Thymus (tissue), 11 donors: ENCODE measurements around the gene ZNF611. TPM values are rescaled to one million over a fixed set of nuclear protein-coding genes. Genes with fewer than 3 reads are reported as not detected.
"Not testable (repeated sequence)": the region's sequence is repeated elsewhere in the genome, so short reads cannot be mapped to it uniquely, and the experiment has no call there.

Source experiments
- DNase-seq, 9 donors: peaks; one replicate each; pipeline ENCODE4 v3.0.0-alpha.2; 2013; ENCODE audit warnings: low spot score in 9 of 9, low read depth in 6 of 9, missing footprints in 1 of 9
- H3K27ac ChIP-seq, 2 donors: one replicate each; pipeline ENCODE4 v1.5.1; 2013; ENCODE audit warnings: control low read depth in 1 of 2, low read depth in 1 of 2, low read length in 1 of 2, mild to moderate bottlenecking in 1 of 2, moderate library complexity in 1 of 2
- H3K27me3 ChIP-seq, 2 donors: one replicate each; pipeline ENCODE4 v1.5.1; 2013; ENCODE audit warnings: low read length in 1 of 2; ENCODE audit not compliant: control insufficient read depth in 2 of 2, insufficient read depth in 1 of 2
- H3K36me3 ChIP-seq, 2 donors: one replicate each; pipeline ENCODE4 v1.5.1; 2013; ENCODE audit warnings: low read length in 1 of 2, mild to moderate bottlenecking in 1 of 2, moderate library complexity in 1 of 2; ENCODE audit not compliant: control insufficient read depth in 2 of 2, insufficient read depth in 2 of 2
- H3K4me1 ChIP-seq, 2 donors: one replicate each; pipeline ENCODE4 v1.5.1; 2013; ENCODE audit warnings: low read length in 2 of 2; ENCODE audit not compliant: control insufficient read depth in 2 of 2, insufficient read depth in 2 of 2
- H3K4me3 ChIP-seq, 2 donors: one replicate each; pipeline ENCODE4 v1.5.1; 2013; ENCODE audit warnings: low read length in 2 of 2, control low read depth in 1 of 2, mild to moderate bottlenecking in 1 of 2
- H3K9me3 ChIP-seq, 2 donors: one replicate each; pipeline ENCODE4 v1.5.1; 2013; ENCODE audit warnings: low read length in 1 of 2, mild to moderate bottlenecking in 1 of 2; ENCODE audit not compliant: control insufficient read depth in 2 of 2, insufficient read depth in 1 of 2
- WGBS: extraction: QIAGEN DNeasy Blood & Tissue Kit; methylation state at CpG from one replicate; pipeline ENCODE4 v1.1.7; 2013; 5-methylcytosine and 5-hydroxymethylcytosine counted together
- polyA plus RNA-seq: library from polyadenylated mRNA; stranded (reverse); fragments of 200-250 nt; gene quantifications from one replicate; pipeline ENCODE4 v1.2.3, GENCODE V29; 2013
- total RNA-seq: library from RNA; stranded (reverse); fragments of 120-200 nt; gene quantifications from one replicate; pipeline ENCODE4 v1.2.4, GENCODE V29; 2013
- donor health status: healthy.

Gene ZNF611
- total and polyA plus RNA-seq, 2 donors = 7.3 to 10.0 TPM

- DNase-seq, H3K4me3 ChIP-seq, H3K27ac ChIP-seq, H3K27me3 ChIP-seq, H3K4me1 ChIP-seq: not testable (repeated sequence)
- Histone ChIP-seq H3K9me3 (peaks cover 4 to 20% of the 10 kb centered on the region in 2 donors), H3K36me3 (peaks cover 18 to 29% of the 10 kb centered on the region in 2 donors)
- 97% methylated on average over 3 of the region's 3 CpGs for whole genome bisulfite sequencing
These were observed 29.2 kb downstream of the ZNF611 start for GRCh38 chr19:52705615-52706014.

GRCh38 chr19:52703917-52704316 is 30.9 kb downstream of the ZNF611 start:
- no peak for DNase-seq
- Histone ChIP-seq H3K27me3 (no peaks in the 10 kb centered on the region), H3K36me3 (peaks cover 18% of the 10 kb centered on the region in 2 donors), H3K4me3 (no peak overlapping the region), H3K9me3 (peaks cover 4 to 20% of the 10 kb centered on the region in 2 donors), H3K27ac (no peak overlapping the region), H3K4me1 (no peaks in the 10 kb centered on the region)
- 99% methylated on average over 4 of the region's 4 CpGs for WGBS

GRCh38 chr19:52700673-52701072 is 34.2 kb downstream of the ZNF611 start:
- Histone ChIP-seq H3K4me1 (no peaks in the 10 kb centered on the region), H3K4me3 (no peak overlapping the region), H3K27ac (no peak overlapping the region), H3K36me3 (peaks cover 5 to 9% of the 10 kb centered on the region in 2 donors), H3K27me3 (no peaks in the 10 kb centered on the region), H3K9me3 (peaks cover 3 to 10% of the 10 kb centered on the region in 2 donors)
- 93% methylated on average over 7 of the region's 7 CpGs for WGBS
- no peak for DNase-seq

- not testable (repeated sequence) for H3K27ac ChIP-seq, H3K36me3 ChIP-seq, H3K4me3 ChIP-seq, H3K4me1 ChIP-seq, H3K27me3 ChIP-seq
- WGBS = 91% methylated on average over 5 of the region's 5 CpGs
- peaks cover 1 to 10% of the 10 kb centered on the region in 2 donors for H3K9me3 ChIP-seq
- peak in 3 of 9 donors; percentile 4 to 18 (median 18) for DNase-seq
These were observed 35.3 kb downstream of the ZNF611 start for GRCh38 chr19:52699555-52699954.

GRCh38 chr19:52695996-52696395 is 38.8 kb downstream of the ZNF611 start:
- no peak for DNase-seq
- Histone ChIP-seq H3K27ac (no peak overlapping the region), H3K9me3 (no peaks in the 10 kb centered on the region), H3K27me3 (no peaks in the 10 kb centered on the region), H3K4me3 (no peak overlapping the region), H3K36me3 (no peaks in the 10 kb centered on the region), H3K4me1 (peaks cover 3% of the 10 kb centered on the region in 2 donors)
- 63% methylated on average over 1 of the region's 1 CpG for WGBS

- H3K4me3 ChIP-seq = no peak overlapping the region
- no peaks in the 10 kb centered on the region for H3K27me3 ChIP-seq
- no peaks in the 10 kb centered on the region for H3K9me3 ChIP-seq
- no peak for DNase-seq
- H3K36me3 ChIP-seq = no peaks in the 10 kb centered on the region
- peaks cover 5 to 6% of the 10 kb centered on the region in 2 donors for H3K4me1 ChIP-seq
- H3K27ac ChIP-seq = no peak overlapping the region
- 97% methylated on average over 11 of the region's 11 CpGs for WGBS
These were observed 39.9 kb downstream of the ZNF611 start for GRCh38 chr19:52694921-52695320.

GRCh38 chr19:52694281-52694680 is 40.6 kb downstream of the ZNF611 start:
- WGBS = 93% methylated on average over 3 of the region's 3 CpGs

GRCh38 chr19:52692431-52693008 is 42.3 kb downstream of the ZNF611 start:
- no peak overlapping the region for H3K27ac ChIP-seq
- no peaks in the 10 kb centered on the region for H3K27me3 ChIP-seq
- 85% methylated on average over 8 of the region's 8 CpGs for WGBS
- H3K4me1 ChIP-seq = peaks cover 5 to 6% of the 10 kb centered on the region in 2 donors
- H3K4me3 ChIP-seq = no peak overlapping the region
- DNase-seq = no peak
- H3K9me3 ChIP-seq = no peaks in the 10 kb centered on the region
- H3K36me3 ChIP-seq = no peaks in the 10 kb centered on the region

More at GRCh38 chr19:52694281-52694680, 40.6 kb downstream of the ZNF611 start:
- H3K4me3 ChIP-seq, H3K36me3 ChIP-seq, H3K27ac ChIP-seq, DNase-seq, H3K9me3 ChIP-seq, H3K4me1 ChIP-seq, H3K27me3 ChIP-seq: not testable (repeated sequence)

- peaks cover 5 to 6% of the 10 kb centered on the region in 2 donors for H3K4me1 ChIP-seq
- H3K9me3 ChIP-seq = no peaks in the 10 kb centered on the region
- no peak overlapping the region for H3K4me3 ChIP-seq
- DNase-seq = no peak
- WGBS = 83% methylated on average over 2 of the region's 2 CpGs
- H3K27ac ChIP-seq = no peak overlapping the region
- H3K36me3 ChIP-seq = peaks cover 0 to 2% of the 10 kb centered on the region in 2 donors
- no peaks in the 10 kb centered on the region for H3K27me3 ChIP-seq
These were observed 43.1 kb downstream of the ZNF611 start for GRCh38 chr19:52691737-52692136.
